Fibroblast of peridontal ligament (primary cell): ENCODE data around the gene TRNT1.

Experiments used
- DNase-seq: peaks from one replicate; pipeline ENCODE4 v3.0.0-alpha.2; 2010; ENCODE audit errors: extremely low read depth

The TRNT1 gene

DNA sequence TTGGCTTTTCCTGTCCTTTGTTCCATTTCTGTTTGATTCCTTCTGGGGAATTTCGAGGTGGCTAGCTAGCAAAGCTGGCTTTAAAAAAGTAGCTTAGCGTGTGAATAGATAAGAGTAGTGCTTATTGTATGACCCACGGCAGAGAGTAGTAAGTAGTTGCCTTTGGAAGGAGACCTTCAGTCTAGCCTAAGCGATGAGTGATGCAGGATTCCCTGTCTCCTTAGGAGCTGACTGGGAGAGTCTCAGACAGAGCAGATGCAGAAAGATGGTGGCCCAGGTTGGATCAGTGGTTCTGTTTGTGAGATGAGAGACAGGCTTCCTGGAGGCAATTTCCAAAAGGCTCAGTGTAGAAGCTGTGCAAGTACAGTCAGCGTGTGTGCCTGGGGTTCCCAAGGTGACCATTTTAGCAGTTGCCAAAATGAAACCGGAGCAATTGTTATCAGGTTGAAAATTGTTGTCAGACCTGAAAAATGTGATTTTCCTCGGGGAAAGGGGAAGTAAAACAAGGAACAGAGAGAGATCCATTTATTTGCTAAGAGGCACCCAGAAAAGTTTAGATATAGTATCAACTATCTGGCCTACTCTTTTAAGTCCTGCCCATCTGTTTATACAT is 15.9 kb upstream of the TRNT1 start:
- no peak for DNase-seq

DNA sequence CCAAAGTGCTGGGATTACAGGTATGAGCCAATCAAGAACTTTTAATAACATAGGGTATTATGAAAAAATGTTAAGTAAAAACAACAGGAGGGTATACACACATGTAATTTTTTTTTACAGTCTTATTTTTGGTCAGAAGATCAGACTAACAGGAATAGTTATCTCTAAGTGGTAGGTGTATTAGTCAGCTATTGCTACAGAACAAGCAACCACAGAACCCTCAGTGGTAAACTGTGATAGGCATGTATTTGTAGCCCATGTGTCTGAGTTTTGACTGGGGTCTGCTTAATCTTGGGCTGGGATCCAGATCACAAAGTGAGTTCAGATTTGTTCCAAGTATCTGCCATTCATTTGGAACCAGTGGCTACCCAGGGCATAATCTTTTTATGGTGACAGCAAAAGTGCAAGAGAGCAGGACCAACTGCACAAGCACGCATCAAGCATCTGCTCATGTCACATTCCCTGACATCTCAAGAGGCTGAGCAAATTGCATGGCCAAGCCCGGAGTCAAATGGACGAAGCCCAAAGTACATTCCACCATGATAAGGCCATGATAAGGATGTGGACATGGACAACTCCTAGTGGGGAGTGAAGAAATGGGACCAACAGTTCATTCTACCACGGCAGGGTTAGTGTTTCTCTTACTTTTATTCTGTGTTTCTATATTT is 13.6 kb upstream of the TRNT1 start:
- DNase-seq: no peak

DNA sequence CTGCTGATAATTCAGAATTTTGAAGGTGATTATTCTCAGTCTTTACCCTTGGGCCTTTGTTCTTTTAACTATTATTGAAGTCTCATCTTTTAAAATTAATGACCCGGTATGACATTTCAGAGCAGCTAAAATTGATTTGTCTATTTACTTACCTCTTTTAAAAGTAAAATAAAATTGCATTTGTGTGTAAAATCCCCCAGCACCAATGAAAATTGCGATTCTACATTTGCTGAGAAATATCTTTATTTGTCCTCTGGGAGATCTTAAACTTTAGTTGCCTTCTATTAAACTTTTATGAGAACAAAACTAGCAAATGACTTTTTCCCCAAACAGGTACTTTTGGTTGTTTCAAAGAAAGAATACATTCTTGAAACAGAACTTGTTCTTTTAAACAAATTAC is 9.1 kb upstream of the TRNT1 start:
- no peak for DNase-seq

DNA sequence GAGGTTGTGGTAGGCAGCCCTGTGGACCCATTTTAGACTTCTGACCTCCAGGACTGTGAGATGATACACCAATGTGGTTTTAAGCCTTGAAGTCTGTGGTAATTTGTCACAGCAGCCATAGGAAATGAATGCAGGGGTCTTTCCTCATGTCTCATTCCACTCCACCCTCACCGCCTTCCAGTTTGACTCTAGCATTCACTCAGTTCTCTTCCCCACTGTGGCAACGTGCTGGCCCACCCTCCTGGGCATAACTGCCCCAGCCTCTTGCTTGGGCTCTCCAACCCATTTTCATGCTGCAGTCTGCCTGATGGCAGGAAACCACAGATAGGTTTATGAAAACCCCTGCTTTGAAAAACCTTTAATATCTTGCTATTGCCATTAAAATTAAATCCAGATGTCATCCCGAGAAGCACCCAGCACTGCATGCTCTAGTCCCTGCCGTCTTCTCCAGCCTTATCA is 7.3 kb upstream of the TRNT1 start:
- peak; percentile 5 for DNase-seq

DNA sequence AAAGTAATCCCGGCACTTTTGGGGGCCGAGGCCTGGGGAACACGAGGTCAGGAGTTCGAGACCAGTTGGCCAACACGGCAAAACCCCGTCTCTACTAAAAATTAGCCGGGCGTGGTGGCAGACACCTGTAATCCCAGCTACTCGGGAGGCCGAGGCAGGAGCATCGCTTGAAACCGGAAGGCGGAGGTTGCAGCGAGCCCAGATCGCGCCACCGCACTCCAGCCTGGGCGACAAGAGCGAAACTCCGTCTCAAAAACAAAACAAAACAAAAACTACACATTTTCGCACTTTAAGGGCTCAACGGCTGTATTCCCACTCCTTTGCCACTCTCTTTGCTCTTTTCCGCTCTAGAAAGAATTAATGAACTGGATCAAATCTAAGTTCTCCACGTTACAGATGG is 763 bp upstream of the TRNT1 start:
- DNase-seq: no peak

DNA sequence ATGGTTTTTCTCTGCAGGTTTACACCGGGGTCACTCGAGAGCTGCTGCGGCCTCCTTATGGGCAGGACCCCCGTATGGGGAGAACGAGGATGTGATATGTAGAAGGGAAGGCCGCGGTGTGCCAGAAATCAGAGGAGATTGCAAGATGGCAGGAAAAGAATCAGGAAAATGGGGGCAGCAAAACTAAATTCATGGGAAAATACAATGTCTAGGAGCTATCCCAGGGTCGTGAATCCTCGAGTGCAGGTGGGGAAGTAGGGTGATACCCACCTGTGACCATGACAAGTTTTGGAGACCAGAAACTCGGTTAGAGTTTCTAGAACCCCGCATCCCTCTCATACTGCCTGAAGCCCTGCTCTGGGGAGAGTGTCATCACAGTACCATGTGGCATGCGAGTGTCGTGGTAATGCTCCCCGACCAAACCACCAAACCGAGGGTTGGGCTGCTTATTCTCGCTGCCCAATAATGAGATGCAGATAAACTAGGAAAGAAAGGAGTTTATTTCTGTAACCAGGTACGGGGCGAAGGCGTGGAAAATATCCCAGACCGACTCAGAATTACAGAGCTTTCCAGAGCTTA is 781 bp downstream of the TRNT1 start:
- DNase-seq: peak; percentile 15

DNA sequence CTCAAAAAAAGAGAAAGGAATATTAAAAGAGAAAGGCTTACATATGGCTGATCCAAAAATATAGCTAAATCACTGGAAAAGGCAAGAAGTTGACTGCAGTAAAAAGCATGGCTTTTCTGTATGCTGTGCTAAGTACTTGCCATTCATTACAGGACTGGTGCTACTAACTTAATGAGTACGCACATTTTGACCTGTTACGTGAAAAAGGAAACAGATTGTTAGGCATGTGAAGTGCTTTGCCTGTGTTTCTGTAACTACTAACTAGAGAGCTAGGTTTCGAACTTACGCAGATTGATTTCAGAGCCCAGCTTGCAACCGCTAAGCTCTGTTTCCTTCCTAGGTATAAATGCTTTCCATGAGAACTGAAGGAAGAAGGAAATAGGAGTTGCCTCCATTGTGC is 2.8 kb downstream of the TRNT1 start:
- DNase-seq: no peak

DNA sequence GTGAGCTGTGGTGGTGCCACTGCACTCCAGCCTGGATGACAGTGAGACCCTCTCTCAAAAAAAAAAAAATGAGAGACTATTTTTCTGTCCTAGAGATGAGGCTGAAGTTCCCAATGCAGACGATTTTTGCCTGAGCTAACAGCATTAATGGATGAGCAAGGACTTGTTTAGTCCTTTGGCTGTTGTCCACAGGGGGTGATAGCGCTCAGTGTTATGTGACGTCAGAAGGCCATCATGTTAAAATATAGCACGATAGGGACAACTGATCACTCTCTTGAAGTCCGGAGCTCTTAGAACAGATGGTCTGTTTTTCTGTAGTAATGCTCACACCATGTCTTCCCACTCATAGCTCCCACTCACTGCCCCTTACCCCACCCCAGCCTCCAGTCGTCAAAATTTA is 6.8 kb downstream of the TRNT1 start:
- no peak for DNase-seq

DNA sequence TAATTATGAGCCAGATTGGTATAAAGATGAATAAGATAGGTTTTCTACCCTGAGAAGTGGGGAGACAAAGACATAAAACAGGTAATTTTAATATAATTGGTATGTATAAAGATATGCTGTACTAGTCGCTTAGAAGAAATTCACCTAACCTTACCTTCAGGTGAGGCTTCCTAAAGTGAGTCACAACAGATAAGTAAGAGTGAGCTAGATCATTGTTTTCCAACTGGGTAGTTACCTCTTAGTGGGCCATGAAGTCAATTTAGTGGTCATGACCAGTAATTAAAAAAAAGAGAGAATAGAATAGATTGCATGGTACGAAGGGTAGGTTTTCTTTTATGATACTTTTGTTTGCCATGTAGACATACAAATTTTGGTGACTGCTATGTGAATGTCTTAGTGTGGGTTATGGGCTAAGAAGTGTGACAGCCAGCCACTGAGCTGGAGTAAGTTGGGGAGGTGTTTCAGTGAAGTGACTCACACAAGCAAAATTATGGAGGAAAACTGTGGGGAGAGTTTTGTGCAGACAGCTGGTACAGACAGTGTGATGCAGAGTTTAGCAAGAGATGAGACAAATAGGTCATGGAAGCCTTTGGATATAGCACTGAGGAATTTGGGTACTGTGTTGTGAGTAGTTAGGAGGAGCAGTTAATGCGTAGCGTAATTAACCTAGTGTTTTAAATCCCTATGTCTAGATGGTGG is 8.2 kb downstream of the TRNT1 start:
- DNase-seq: peak; percentile 10

DNA sequence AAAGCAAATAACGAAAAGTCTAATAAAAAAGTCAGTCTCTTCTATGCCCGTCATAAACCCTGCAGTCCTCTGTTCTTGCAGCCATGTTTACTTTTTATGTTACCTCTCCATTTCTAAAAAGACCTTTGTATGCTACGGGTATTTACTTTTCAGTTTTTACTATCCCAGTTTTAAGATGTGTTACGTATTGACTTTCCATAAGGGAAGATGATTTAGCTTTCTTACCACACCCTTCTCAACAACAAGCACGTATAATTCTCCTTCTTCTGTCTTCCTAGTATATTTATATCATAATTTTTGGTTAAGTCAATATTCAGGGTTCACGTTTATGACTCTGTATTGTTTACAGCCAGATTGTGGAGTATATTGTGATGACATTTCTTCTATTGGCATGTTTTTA is 10.8 kb downstream of the TRNT1 start:
- no peak for DNase-seq

DNA sequence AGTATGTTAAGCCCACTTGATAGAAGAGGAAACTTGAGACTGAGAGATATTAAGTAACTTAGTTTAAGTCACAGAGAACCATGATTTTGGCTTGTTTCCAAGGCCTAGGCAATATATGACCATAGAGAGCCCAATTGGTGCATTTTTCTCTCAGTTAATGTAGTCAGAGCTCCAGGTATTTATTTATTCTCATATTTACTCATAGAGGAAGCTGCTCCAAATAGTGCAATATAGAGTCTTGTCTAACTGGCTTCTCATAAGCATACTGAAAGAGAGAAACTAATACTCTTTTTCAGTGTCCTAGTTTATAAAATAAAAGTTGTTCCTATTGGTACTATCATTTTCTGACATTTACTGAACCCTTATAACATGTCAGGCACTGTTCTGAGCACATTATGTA is 15.2 kb downstream of the TRNT1 start:
- DNase-seq: no peak

DNA sequence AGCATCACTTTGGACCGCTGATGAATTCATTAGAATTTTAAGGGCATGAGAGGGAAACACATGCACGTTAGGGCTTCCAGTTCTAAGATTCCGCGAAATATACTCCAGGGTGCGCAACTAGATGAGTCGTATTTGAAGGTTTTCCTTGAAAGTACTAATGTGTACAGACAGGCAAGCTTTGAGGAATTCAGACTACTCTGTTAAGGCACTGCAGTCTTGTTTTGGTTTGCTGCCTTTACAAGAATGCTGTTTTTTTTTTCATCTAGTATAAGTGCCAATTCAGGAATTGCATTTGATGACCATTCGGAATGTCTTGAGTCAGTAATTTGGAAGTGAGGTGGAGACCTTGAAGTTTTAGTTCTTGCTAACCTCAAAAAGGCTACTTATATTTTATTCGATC is 19.1 kb downstream of the TRNT1 start:
- peak; percentile 23 for DNase-seq

DNA sequence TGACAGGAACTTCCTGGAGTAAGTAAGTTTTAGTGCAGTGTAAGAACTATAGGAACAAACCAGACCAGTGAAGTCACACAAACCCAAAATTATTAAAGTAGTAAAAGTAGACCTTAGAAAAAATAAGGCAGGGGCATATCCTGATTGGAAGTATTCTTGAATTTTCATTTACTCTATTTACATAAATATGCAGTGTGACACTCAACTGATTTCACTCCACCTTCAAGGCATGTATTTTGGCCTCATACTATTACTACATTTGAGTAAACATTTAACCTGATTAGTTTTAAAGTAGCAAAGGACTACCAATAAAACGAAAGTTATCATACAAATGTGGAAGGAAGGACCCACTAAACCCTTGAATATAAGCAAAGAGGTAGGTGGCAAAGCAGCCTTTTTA is 22.8 kb downstream of the TRNT1 start:
- no peak for DNase-seq

DNA sequence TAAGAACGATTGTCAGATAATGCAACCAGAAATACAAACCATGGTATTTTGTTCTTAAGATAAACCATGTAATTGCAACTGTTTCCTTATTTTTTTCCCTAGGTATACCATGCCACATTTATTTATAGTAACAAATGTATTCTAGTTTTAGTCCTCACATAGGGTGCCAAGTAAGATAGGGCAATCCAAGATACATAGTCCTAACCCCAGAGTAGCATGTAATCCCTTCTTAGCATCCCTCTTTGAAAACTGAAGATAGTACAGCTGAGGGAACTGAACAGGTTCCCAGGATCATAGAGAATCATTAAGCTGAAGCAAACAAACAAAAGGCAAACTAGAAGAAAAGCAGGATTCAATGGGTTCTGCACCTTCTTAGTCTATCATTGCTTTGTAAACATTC is 24.8 kb downstream of the TRNT1 start:
- DNase-seq: no peak

DNA sequence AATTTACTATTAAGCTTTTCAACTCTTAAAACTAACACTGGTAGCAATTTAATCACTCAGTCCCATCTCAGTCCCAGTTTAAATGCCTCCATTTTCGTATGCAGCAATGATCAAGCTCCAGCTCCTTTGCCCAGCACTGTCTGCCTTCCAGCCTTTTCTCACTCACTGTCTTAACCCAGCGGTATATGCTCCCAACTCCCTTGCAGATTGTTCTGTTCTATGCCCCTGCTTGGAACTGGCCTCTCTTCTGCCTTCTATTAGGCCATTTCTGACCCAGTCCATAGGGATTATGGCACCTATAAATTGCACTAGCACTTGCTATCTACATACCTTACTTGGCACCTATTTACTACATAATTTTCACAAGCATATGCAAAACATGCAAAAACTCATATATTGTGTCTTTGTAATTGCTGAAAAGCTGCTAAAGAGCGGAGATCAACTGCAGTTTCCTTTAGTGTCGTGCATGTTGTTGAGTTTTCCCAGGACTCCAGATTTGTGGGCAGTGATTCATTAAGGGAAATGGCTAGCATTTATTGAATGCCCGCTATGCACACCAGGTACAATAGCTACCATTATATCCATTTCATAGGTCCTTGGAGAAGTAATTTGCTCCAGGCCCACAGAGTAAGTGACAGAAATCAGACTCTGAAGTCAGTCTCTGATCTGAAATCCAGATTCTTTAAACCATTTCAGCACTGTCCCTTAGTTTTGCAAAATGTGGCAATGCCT is 28.3 kb downstream of the TRNT1 start:
- no peak for DNase-seq

DNA sequence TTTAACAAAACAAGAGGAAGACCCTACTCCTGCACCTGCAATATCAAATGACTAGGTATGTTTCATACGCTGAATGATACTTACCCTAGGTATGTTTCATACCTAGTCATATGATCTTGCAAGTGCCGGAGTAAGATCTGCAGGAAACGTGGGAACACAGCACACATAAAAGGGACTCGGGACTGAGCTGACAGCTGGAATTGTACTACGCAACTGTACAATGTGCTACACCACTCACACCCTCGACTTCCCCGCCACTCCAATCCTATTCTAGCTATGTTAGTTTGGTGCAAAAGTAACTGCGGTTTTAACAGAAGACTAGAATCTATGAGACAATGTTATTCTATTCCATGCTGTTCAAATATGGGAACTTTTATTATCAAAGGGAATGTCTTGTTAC is 30.7 kb downstream of the TRNT1 start:
- DNase-seq: no peak

DNA sequence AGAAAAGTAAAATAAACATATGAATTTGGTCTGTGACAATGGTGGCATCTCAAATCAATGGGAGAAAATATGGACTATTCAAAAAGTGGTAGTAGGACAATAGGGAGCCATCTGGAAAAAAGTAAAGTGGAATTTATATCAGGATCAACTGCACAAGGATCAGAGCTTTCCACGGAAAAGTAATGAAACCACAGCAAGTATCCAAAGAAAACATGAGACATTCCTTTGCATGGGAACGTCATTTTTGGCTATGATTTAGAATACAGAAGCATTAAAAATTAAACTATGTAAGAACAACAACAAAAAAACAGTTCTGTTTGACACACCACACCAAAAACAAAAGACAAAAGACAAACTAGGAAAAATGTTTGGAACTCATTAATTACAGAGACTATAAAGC is 34.1 kb downstream of the TRNT1 start:
- DNase-seq: peak; percentile 42

DNA sequence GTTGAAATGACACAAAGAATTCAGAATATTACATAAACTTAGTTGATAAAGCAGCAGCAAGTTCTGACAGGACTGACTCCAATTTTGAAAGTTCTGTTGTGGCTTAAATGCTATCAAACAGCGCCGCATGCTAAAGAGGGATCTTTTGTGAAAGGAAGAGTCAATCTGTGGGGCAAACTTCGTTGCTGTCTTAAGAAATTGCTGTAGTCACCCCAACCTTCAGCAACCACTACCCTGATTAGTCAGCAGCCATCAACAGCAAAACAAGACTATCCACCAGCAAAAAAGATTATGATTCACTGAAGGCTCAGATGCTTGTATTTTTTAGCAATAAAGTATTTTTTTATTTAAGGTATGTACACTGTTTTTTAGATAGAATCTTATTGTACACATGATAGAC is 38.5 kb downstream of the TRNT1 start:
- no peak for DNase-seq

DNA sequence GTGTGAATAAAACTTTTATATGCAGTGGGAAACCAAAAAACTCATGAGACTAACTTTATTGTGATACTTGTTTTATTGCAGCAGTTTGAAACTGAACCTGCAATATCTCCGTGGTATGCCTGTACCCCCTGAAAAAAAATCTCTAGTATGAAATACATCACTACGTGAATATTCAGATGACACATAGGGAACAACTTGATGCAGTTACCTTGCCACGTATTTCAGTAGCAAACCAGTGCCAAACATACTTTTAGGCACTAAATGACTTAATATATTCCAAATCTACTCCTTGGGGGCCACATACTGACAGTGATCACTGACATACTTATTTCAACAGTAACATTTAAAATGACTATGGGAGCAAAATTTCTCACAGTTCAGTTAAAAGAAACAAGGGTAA is 38.9 kb downstream of the TRNT1 start:
- DNase-seq: no peak

DNA sequence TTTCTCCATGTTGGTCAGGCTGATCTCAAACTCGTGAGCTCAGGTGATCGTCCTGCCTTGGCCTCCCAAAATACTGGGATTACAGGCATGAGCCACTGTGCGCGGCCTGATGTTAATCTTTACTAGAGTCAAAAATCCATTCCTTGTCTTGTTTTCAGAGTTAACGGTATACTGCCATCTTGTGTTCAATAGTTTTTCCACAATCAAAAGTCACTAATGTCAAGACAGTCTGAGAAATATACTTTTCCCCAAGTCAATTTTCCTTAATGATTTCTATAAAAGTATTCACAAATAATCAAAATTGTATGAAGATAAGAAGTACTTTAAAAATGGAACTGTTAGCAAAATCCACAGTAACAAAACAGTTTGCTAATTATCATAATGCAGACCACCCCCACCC is 44.3 kb downstream of the TRNT1 start:
- DNase-seq: peak; percentile 69

DNA sequence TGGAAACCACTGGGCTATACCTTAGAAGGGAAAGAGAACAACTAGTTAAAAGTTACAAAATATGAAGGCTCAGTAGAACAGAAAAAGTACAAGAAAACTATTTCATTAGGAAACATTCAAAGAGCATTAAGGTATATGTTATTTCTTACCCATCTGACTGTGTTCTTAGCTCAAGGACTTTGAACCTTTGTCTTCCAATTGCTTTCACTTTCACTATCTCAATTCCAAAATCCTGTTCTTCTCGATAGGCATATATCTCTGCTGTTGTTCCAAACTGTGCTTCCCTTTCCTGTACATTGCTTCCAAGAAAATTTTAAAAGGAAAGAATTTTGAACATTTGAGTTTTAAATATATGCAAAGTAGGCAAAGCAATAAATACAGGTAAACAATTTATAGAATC is 45.9 kb downstream of the TRNT1 start:
- DNase-seq: no peak

DNA sequence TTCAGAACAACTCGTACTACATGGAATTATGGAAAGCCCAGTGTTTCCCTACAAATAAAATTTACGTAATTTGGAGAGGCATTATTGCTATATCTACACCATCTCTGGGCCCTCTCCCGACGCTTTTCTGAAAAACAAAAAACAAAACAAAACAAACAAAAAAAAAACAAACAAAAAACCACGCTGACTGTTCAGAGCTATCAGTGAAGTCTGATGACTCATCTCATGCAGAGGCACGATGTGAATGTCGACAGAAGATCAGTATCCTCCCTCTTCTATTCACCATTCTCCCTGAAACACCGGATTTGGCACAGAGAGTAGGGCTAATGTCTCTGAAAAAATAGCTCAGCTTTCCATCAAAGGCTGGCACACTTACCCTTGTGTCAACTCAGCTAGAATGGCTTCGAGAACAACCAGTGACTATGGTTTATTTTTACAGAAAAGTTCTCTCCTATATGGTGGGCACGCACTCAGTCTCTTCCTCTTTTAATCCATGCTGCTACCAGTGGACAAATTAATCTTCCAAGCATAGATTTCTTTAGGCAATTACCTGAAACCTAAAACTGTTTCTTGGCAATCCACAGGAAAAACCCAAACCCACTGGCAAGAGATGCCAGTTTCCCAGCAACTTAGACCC is 51.2 kb downstream of the TRNT1 start:
- peak; percentile 8 for DNase-seq
